Fibroblast of the conjunctiva (primary cell): ENCODE measurements around the gene SLC25A43.

ENCODE experiments used
- DNase-seq: peaks from one replicate; pipeline ENCODE4 v3.0.0-alpha.2; 2010; ENCODE audit warnings: low read depth

SLC25A43 gene

DNA sequence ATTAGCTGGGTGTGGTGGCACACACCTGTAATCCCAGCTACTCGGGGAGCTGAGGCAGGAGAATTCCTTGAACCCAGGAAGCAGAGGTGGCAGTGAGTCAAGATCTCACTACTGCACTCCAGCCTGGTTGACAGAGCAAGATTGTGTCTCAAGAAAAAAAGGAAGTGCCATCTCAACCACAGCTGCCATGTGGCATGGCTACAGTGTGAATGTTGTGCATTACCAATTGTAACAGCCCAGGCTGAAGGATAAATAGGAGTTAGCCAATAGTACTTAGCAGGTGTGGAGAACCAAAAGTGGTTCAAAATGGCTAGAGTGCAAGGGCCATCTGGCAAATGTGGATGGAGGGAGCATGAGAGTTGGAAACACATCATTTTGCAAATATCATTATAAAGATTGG lies 98.0 kb downstream of the SLC25A43 start:
- no peak for DNase-seq

- no peak for DNase-seq
Measured at GRCh38 chrX:119500061-119500800, 101.1 kb downstream of the SLC25A43 start.

DNA sequence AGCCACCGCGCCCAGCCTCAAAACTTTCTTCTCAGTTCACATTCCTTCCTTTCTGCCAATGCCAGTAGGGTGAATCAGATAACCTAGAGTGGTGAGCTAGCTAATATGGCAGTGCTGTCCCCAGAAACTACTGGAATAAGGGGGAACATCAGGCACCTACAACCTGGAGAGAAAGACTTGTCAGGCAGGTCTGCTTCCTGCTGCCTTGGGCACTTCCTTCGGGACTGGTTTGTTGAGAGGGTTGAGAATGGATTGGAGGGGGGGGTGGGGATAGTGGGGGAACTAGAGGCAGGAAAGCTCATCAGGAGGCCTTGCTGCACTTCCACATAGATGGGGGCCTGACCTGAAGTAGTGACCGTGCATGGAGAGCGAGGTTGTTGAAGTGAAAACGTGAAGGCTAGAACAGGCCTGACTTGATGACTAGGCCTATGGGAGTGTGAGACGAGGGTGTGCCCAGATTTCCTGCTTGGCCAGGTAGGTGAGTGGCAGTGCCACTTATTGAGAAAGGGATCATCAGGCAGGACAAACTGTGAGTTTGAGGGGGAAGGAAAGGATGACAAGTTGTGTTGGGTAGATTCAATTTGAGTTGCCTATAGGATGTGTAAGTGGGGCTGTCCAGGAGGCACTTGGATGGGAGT lies 102.5 kb downstream of the SLC25A43 start:
- no peak for DNase-seq

GRCh38 chrX:119502727-119503483 lies 103.8 kb downstream of the SLC25A43 start:
- peak; percentile 18 for DNase-seq

- peak; percentile 74 for DNase-seq
Measured at GRCh38 chrX:119503484-119503861, 104.3 kb downstream of the SLC25A43 start.
